ENCODE data around the gene GREB1L.

DNA sequence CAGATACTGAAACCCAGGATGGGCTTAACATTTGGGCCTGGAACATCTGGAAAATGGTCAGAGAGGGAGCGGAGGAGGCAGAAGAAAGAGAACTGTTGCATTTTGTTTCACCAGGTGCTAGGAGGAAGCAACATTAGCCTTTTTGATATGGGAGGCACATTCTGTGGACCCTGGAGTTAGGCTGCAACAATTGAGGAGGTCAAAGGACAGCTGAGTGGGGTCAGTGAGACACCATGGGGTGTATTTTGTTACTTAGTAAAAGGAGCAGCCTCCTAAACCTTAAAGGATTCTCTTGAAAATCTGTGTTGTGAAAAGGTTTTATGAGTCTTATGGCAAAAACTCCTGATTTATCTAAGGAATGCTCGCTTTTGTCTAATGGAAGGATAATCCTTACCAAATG, 124.9 kb downstream of the GREB1L start:
- TF ChIP-seq, protein P1, sequence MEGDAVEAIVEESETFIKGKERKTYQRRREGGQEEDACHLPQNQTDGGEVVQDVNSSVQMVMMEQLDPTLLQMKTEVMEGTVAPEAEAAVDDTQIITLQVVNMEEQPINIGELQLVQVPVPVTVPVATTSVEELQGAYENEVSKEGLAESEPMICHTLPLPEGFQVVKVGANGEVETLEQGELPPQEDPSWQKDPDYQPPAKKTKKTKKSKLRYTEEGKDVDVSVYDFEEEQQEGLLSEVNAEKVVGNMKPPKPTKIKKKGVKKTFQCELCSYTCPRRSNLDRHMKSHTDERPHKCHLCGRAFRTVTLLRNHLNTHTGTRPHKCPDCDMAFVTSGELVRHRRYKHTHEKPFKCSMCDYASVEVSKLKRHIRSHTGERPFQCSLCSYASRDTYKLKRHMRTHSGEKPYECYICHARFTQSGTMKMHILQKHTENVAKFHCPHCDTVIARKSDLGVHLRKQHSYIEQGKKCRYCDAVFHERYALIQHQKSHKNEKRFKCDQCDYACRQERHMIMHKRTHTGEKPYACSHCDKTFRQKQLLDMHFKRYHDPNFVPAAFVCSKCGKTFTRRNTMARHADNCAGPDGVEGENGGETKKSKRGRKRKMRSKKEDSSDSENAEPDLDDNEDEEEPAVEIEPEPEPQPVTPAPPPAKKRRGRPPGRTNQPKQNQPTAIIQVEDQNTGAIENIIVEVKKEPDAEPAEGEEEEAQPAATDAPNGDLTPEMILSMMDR (IDR thresholded peaks at IDR 0.05; ENCODE audit: low read length), result no peak
- no peak for TF ChIP-seq EZH2 (IDR thresholded peaks at IDR 0.05; ENCODE audit: borderline replicate concordance, low read length)
